ENCODE data around the gene PRC1. TPM values are rescaled to one million over a fixed set of nuclear protein-coding genes. Genes with fewer than 3 reads are reported as not detected.
"Not testable (repeated sequence)": the region's sequence is repeated elsewhere in the genome, so short reads cannot be mapped to it uniquely, and the experiment has no call there.

The PRC1 gene
- total RNA-seq, 4 donors from 2014 or later = 8.1 to 58.0 (median 23.7) TPM

DNA sequence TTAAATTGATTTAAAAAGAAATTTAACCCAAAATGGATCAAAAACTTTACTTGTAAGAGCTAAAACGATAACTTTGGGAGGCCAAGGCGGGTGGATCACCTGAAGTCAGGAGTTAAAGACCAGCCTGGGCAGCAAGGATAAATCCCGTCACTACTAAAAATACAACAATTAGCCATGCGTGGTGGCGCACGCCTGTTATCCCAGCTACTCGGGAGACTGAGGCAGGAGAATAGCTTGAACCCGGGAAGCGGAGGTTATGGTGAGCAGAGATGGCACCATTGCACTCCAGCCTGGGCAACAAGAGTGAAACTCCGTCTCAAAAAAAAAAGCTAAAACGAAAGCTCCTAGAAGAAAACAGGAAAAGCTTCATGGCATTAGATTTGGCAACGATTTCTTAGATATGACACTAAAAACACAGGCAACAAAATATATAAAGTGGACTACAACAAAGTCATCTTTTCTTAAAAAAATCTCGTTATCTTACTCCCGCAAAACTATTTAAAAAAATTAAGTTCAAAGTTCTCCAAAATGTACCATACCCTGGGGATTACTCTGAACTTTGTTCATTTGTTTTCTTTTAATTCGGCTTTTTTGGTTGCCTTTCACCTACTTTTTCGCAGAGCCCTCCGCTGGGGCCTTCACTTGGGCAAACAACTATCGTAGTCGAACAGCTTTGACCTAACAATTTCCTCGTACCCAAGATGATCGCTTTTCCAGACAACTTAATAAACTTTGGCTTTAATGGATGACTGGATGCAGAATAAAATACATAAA, 64.9 kb downstream of the PRC1 start:
- WGBS, 2 donors (ENCODE audit: low coverage in 1 of 2) = 24 to 42% methylated on average over 14 to 21 of the region's 21 CpGs
- intact Hi-C loops (cut with DNase I; ENCODE audit: low total_unique reads) (no loop called here), in situ Hi-C loops (cut with MboI; ENCODE audit: low pct_ligation_motif_present in 1 of 4, low pct_unique_long_range_greater_than_20kb in 1 of 4, low sequenced_read_pairs in 3 of 4) (no loop called here)
- no peak for DNase-seq
- Histone ChIP-seq H3K4me3 (peak overlapping the region; percentile 51 to 74 (median 54)), H3K27me3 (no peaks in the 10 kb centered on the region), H3K9me3 (no peaks in the 10 kb centered on the region), H3K36me3 (no peaks in the 10 kb centered on the region), H3K27ac (peak overlapping the region; percentile 94 to 96 (median 95)), H3K4me1 (peaks cover 11 to 40% (median 25%) of the 10 kb centered on the region in 4 donors)
- no peak for TF ChIP-seq POLR2A (IDR thresholded peaks at IDR 0.05)
- TF ChIP-seq EP300 (IDR thresholded peaks at IDR 0.05; ENCODE audit: low read depth) = no peak
- TF ChIP-seq, protein P1, sequence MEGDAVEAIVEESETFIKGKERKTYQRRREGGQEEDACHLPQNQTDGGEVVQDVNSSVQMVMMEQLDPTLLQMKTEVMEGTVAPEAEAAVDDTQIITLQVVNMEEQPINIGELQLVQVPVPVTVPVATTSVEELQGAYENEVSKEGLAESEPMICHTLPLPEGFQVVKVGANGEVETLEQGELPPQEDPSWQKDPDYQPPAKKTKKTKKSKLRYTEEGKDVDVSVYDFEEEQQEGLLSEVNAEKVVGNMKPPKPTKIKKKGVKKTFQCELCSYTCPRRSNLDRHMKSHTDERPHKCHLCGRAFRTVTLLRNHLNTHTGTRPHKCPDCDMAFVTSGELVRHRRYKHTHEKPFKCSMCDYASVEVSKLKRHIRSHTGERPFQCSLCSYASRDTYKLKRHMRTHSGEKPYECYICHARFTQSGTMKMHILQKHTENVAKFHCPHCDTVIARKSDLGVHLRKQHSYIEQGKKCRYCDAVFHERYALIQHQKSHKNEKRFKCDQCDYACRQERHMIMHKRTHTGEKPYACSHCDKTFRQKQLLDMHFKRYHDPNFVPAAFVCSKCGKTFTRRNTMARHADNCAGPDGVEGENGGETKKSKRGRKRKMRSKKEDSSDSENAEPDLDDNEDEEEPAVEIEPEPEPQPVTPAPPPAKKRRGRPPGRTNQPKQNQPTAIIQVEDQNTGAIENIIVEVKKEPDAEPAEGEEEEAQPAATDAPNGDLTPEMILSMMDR (IDR thresholded peaks at IDR 0.05) = no peak
- no peak for TF ChIP-seq POLR2AphosphoS5 (IDR thresholded peaks at IDR 0.05)

DNA sequence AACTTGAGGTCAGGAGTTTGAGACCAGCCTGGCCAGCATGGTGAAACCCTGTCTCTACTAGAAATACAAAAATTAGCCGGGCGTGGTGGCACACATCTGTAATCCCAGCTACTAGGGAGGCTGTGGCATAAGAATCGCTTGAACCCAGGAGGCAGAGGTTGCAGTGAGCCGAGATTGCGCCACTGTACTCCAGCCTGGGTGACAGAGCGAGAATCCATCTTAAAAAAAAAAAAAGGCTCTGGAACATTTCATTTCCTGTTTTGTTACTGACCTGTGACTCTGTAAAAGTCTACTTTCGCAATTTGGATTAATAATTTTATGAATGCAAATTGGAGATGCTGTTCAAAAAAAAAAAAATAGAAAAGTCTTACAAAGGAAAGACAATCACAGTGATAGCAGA, 66.2 kb downstream of the PRC1 start:
- H3K27ac ChIP-seq; H3K27me3 ChIP-seq; H3K9me3 ChIP-seq; H3K4me3 ChIP-seq; H3K36me3 ChIP-seq; intact Hi-C loops (cut with DNase I; ENCODE audit: low total_unique reads); in situ Hi-C loops (cut with MboI; ENCODE audit: low pct_ligation_motif_present in 1 of 4, low pct_unique_long_range_greater_than_20kb in 1 of 4, low sequenced_read_pairs in 3 of 4); DNase-seq: not testable (repeated sequence)
- H3K4me1 ChIP-seq = peaks cover 4 to 31% (median 18%) of the 10 kb centered on the region in 4 donors
- WGBS, 2 donors (ENCODE audit: low coverage in 1 of 2) = 91 to 98% methylated on average over 5 to 7 of the region's 7 CpGs

DNA sequence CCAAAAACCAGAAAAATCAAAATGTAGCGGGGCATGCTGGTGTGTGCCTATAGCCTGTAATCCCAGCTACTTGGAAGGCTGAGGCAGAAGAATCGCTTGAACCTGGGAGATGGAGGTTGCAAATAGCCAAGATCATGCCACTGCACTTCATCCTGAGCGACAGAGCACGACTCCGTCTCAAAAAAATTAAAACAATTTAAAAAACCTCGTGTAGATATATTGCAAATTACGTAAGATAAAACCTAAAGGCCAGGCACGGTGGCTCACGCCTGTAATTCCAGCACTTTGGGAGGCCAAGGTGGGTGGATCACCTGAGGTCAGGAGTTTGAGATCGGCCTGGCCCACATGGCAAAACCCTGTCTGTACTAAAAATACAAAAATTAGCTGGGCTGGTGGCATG, 67.6 kb downstream of the PRC1 start:
- H3K27ac ChIP-seq; H3K36me3 ChIP-seq; in situ Hi-C loops (cut with MboI; ENCODE audit: low pct_ligation_motif_present in 1 of 4, low pct_unique_long_range_greater_than_20kb in 1 of 4, low sequenced_read_pairs in 3 of 4); intact Hi-C loops (cut with DNase I; ENCODE audit: low total_unique reads); H3K4me3 ChIP-seq; H3K27me3 ChIP-seq; DNase-seq; H3K9me3 ChIP-seq: not testable (repeated sequence)
- WGBS, 2 donors (ENCODE audit: low coverage in 1 of 2) = 87 to 91% methylated on average over 9 to 10 of the region's 10 CpGs
- peaks cover 4 to 25% (median 17%) of the 10 kb centered on the region in 4 donors for H3K4me1 ChIP-seq

DNA sequence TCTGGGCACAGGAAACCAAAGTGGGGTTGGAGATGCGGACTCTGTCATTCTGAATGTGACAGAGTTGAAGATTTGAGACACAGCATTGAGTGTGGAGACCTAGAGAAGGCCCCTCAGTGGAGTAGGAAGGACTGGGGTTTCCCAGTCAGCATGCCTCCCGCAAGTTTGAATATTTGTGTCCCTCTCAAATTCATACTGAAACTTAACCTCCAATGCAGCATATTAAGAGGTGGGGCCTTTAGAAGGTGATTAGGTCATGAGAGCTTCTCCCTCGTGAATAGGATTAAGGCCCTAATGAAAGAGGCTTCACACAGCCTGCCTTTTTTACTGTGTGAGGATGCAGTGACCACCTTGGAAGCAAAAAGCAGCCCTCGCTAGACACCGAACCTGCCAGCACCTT, 70.0 kb downstream of the PRC1 start:
- peaks cover 0 to 8% (median 2%) of the 10 kb centered on the region in 4 donors for H3K4me1 ChIP-seq
- no peak for DNase-seq
- H3K9me3 ChIP-seq = no peaks in the 10 kb centered on the region
- H3K27ac ChIP-seq = no peak overlapping the region
- intact Hi-C loops (cut with DNase I; ENCODE audit: low total_unique reads) (no loop called here), in situ Hi-C loops (cut with MboI; ENCODE audit: low pct_ligation_motif_present in 1 of 4, low pct_unique_long_range_greater_than_20kb in 1 of 4, low sequenced_read_pairs in 3 of 4) (no loop called here)
- peaks cover 0 to 20% (median 6%) of the 10 kb centered on the region in 4 donors for H3K36me3 ChIP-seq
- WGBS, 2 donors (ENCODE audit: low coverage in 1 of 2) = 73 to 77% methylated on average over 3 to 5 of the region's 5 CpGs
- no peak for TF ChIP-seq EP300 (IDR thresholded peaks at IDR 0.05; ENCODE audit: low read depth)
- TF ChIP-seq POLR2A (IDR thresholded peaks at IDR 0.05) = no peak
- no peak for TF ChIP-seq POLR2AphosphoS5 (IDR thresholded peaks at IDR 0.05)
- TF ChIP-seq, protein P1 (IDR thresholded peaks at IDR 0.05) = no peak
- H3K27me3 ChIP-seq = no peaks in the 10 kb centered on the region
- H3K4me3 ChIP-seq = no peak overlapping the region

DNA sequence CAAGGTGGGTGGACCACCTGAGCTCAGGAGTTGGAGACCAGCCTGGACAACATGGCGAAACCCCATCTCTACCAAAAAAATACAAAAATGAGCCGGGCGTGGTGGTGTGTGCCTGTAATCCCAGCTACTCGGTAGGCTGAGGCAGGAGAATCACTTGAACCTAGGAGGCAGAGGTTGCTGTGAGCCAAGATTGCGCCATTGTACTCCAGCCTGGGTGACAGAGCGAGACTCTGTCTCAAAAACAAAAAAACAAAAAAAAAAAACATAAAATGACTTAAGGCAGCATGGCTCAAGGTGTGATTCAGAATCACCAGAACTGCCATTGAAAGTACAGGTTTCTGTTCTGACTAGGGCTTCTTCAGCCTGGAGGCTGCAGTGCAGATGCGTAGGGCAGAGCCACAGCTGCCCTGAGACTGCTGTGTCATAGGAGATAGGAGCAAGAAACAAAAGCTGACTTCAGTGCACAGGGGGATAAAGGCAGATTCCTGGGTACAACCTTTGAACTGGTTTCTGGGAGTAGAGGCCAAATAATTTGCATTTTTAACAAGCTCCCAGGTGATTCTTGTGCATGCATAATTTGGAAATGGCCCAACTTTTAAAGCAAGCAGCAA, 71.5 kb downstream of the PRC1 start:
- H3K36me3 ChIP-seq = peaks cover 0 to 33% (median 12%) of the 10 kb centered on the region in 4 donors
- H3K27ac ChIP-seq; H3K27me3 ChIP-seq; H3K4me3 ChIP-seq; in situ Hi-C loops (cut with MboI; ENCODE audit: low pct_ligation_motif_present in 1 of 4, low pct_unique_long_range_greater_than_20kb in 1 of 4, low sequenced_read_pairs in 3 of 4); H3K4me1 ChIP-seq; intact Hi-C loops (cut with DNase I; ENCODE audit: low total_unique reads); H3K9me3 ChIP-seq: not testable (repeated sequence)
- DNase-seq = peak; percentile 28
- 89 to 100% methylated on average over 3 to 7 of the region's 7 CpGs for WGBS, 2 donors (ENCODE audit: low coverage in 1 of 2)

Data from transverse colon (tissue), 4 donors.